Measurements from ENCODE around the gene CRKL.

Gene CRKL

DNA sequence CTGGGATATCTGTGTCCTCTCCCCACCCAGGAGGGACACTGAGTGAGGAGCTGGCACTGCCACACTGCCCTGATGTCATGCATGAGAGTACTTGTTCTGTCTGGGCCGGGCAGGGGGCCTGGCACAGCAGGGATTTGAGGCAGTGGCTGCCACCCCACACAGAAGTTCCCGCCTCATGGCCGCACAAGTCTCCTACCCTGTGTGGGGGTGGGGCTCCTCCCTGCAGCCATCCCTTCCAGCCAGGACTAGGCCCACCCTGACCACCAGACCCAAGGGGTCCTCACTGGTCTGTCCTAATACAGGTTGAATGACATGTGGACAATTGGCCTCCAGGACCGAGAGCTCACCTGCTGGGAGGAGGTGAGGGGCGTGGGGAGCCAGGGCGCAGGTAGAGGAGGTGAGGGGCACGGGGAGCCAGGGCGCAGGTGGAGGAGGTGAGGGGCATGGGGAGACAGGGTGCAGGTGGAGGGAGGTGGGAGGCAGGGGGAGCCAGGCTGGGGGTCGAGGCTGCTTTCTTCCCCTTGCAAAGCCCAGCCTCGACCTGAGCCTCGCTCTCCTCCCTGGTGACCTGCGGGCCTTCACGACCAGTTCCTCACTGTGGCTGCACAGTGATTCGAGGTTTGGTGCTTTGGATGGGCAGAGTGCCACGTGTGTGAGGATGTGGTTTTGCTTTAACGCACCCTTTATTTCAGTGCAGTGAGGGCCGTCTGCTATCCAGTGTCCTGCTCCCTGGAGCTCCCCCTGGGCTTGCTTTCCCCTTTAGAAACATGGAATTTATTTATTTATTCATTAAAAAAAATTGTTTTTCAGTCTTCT lies 72.3 kb downstream of the CRKL start:
- Histone ChIP-seq H3K79me2 (ENCODE audit: control insufficient read depth, insufficient read depth, low read length, poor library complexity) (no peaks in the 10 kb centered on the region), H3K4me1 (ENCODE audit: control insufficient read depth in 1 of 2, insufficient read depth in 2 of 2, low read length in 2 of 2) (no peaks in the 10 kb centered on the region), H3K14ac (ENCODE audit: low read length) (no peak overlapping the region), H4K8ac (ENCODE audit: low read depth, low read length) (no peak overlapping the region), H3K4ac (ENCODE audit: low read depth, low read length) (no peak overlapping the region), H3K27me3 (ENCODE audit: insufficient read depth, low read length) (no peaks in the 10 kb centered on the region), H3K36me3 (ENCODE audit: control insufficient read depth in 1 of 2, insufficient read depth in 2 of 2, low read length in 2 of 2) (peaks cover 61 to 64% of the 10 kb centered on the region in 2 experiments), H4K91ac (ENCODE audit: low read depth, low read length) (no peak overlapping the region), H4K12ac (ENCODE audit: low read depth, low read length) (no peak overlapping the region), H2AK5ac (ENCODE audit: low read length) (no peak overlapping the region), H3K27ac (ENCODE audit: low read depth, low read length) (no peak overlapping the region), H2BK120ac (ENCODE audit: insufficient read depth, low read length, poor library complexity) (no peak overlapping the region), H2AFZ (ENCODE audit: insufficient read depth, low read length, poor library complexity) (no peak overlapping the region), H3K18ac (ENCODE audit: low read length) (no peak overlapping the region), H3K23ac (ENCODE audit: low read length) (no peak overlapping the region), H2BK5ac (ENCODE audit: low read depth, low read length, poor library complexity) (no peak overlapping the region), H3K4me3 (ENCODE audit: low read depth, low read length) (no peak overlapping the region), H3K9me3 (ENCODE audit: insufficient read depth, low read depth, low read length) (peaks cover 2% of the 10 kb centered on the region), H3K4me2 (ENCODE audit: low read length) (no peak overlapping the region), H3K9ac (ENCODE audit: low read length) (no peak overlapping the region), H3K79me1 (ENCODE audit: low read length) (no peaks in the 10 kb centered on the region), H2BK12ac (ENCODE audit: low read length) (no peak overlapping the region)
- no peak for DNase-seq
- no CpG with 5 or more reads among the region's 17 CpGs for WGBS (ENCODE audit: extremely low coverage, insufficient coverage, insufficient read length)

DNA sequence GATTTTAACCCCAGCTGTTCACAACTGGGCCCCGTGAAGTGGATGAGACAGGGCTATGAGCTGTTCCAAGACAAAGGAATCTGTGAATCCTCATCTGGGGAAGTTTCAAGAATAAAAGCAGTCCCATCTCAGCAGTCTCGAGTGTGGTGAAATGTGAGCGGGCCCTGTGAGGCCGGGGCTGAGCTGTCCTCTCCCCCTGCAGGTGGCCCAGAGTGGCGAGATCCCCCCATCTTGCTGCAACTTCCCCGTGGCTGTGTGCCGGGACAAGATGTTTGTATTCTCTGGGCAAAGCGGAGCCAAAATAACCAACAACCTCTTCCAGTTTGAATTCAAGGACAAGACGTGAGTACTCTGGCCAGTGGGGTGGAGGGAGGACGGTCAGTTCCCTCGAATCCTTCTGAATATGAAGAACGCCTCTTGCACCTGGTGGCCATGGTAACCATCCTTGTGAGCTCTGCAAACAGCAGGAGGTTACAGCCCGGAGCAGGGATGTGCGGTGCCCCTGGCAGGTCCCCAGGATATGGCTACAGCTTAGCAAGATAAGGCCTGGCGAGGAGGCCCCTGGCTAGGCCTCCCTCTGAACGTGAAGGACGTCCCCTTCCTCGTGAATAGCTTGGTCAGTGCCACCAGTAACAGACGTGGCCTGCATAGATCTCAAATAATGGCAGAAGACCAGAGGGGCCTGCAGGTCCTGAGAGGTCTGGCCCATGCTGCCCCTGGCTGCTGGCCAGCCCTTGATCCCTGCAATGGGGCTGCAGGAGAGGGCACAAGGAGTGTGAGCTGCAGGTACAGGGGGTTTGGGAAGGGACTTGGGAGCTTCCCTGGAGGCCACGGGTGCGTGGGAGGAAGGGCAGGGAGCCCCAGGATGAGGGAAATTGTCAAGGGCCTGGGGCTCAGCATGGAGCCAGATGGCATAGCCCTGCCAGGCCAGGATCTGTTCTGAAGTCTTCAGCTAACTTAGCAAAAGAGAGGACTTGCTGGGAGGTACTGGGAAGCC lies 73.3 kb downstream of the CRKL start:
- Histone ChIP-seq H3K23ac (ENCODE audit: low read length) (no peak overlapping the region), H3K36me3 (ENCODE audit: control insufficient read depth in 1 of 2, insufficient read depth in 2 of 2, low read length in 2 of 2) (peaks cover 66 to 69% of the 10 kb centered on the region in 2 experiments), H3K4me1 (ENCODE audit: control insufficient read depth in 1 of 2, insufficient read depth in 2 of 2, low read length in 2 of 2) (no peaks in the 10 kb centered on the region), H3K79me1 (ENCODE audit: low read length) (no peaks in the 10 kb centered on the region), H3K4ac (ENCODE audit: low read depth, low read length) (no peak overlapping the region), H4K91ac (ENCODE audit: low read depth, low read length) (no peak overlapping the region), H2BK5ac (ENCODE audit: low read depth, low read length, poor library complexity) (no peak overlapping the region), H2AFZ (ENCODE audit: insufficient read depth, low read length, poor library complexity) (no peak overlapping the region), H3K9me3 (ENCODE audit: insufficient read depth, low read depth, low read length) (peaks cover 2% of the 10 kb centered on the region), H3K4me2 (ENCODE audit: low read length) (no peak overlapping the region), H3K18ac (ENCODE audit: low read length) (no peak overlapping the region), H2BK120ac (ENCODE audit: insufficient read depth, low read length, poor library complexity) (no peak overlapping the region), H2AK5ac (ENCODE audit: low read length) (no peak overlapping the region), H3K4me3 (ENCODE audit: low read depth, low read length) (no peak overlapping the region), H3K9ac (ENCODE audit: low read length) (no peak overlapping the region), H3K27me3 (ENCODE audit: insufficient read depth, low read length) (no peaks in the 10 kb centered on the region), H2BK12ac (ENCODE audit: low read length) (no peak overlapping the region), H4K8ac (ENCODE audit: low read depth, low read length) (no peak overlapping the region), H3K14ac (ENCODE audit: low read length) (no peak overlapping the region), H4K12ac (ENCODE audit: low read depth, low read length) (no peak overlapping the region), H3K27ac (ENCODE audit: low read depth, low read length) (no peak overlapping the region), H3K79me2 (ENCODE audit: control insufficient read depth, insufficient read depth, low read length, poor library complexity) (no peaks in the 10 kb centered on the region)
- no peak for DNase-seq
- WGBS (ENCODE audit: extremely low coverage, insufficient coverage, insufficient read length), result no CpG with 5 or more reads among the region's 21 CpGs

DNA sequence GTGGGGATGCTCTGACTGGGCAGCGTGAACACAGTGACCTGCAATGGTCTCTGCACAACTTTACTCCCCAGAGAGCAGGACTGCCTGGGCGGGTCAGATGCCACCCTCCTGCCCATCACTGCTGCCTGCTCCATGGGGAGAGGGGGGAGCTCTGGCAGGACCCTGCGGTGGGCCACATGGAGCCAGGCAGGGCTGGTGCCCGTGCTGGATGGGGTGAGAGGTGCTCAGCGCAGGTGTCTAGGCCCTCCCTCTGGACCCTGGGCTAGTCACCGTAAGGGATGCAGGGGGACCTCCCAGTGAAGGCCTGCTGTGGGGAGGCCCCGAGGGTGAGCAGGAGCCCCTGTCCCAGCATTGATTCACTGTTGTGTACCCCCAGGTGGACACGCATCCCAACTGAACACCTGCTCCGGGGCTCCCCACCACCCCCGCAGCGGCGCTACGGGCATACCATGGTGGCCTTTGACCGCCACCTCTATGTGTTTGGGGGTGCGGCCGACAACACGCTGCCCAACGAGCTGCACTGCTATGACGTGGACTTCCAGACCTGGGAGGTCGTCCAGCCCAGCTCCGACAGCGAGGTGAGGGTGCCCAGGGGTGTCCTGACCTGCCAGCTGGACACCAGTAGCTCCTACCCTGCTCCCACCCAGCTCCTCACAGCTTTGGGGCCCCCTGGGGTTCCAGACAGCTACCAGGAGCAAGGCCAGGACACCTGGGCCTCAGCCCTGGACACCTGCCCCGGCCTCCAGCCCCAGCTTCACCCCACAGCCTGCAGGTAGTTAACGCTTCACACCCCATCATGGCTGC lies 74.2 kb downstream of the CRKL start:
- no peak overlapping the region for H3K9ac ChIP-seq (ENCODE audit: low read length)
- H3K27ac ChIP-seq (ENCODE audit: low read depth, low read length), result no peak overlapping the region
- H3K23ac ChIP-seq (ENCODE audit: low read length), result no peak overlapping the region
- no peak overlapping the region for H4K8ac ChIP-seq (ENCODE audit: low read depth, low read length)
- no peak overlapping the region for H2AFZ ChIP-seq (ENCODE audit: insufficient read depth, low read length, poor library complexity)
- no peak overlapping the region for H3K14ac ChIP-seq (ENCODE audit: low read length)
- no peak overlapping the region for H3K4me3 ChIP-seq (ENCODE audit: low read depth, low read length)
- no peaks in the 10 kb centered on the region for H3K4me1 ChIP-seq (ENCODE audit: control insufficient read depth in 1 of 2, insufficient read depth in 2 of 2, low read length in 2 of 2)
- no peak overlapping the region for H3K4ac ChIP-seq (ENCODE audit: low read depth, low read length)
- peaks cover 2% of the 10 kb centered on the region for H3K9me3 ChIP-seq (ENCODE audit: insufficient read depth, low read depth, low read length)
- no peaks in the 10 kb centered on the region for H3K79me2 ChIP-seq (ENCODE audit: control insufficient read depth, insufficient read depth, low read length, poor library complexity)
- H2BK120ac ChIP-seq (ENCODE audit: insufficient read depth, low read length, poor library complexity), result no peak overlapping the region
- H2BK5ac ChIP-seq (ENCODE audit: low read depth, low read length, poor library complexity), result no peak overlapping the region
- H2AK5ac ChIP-seq (ENCODE audit: low read length), result no peak overlapping the region
- no peak overlapping the region for H3K4me2 ChIP-seq (ENCODE audit: low read length)
- peaks cover 70 to 71% of the 10 kb centered on the region in 2 experiments for H3K36me3 ChIP-seq (ENCODE audit: control insufficient read depth in 1 of 2, insufficient read depth in 2 of 2, low read length in 2 of 2)
- no CpG with 5 or more reads among the region's 24 CpGs for WGBS (ENCODE audit: extremely low coverage, insufficient coverage, insufficient read length)
- H3K27me3 ChIP-seq (ENCODE audit: insufficient read depth, low read length), result no peaks in the 10 kb centered on the region
- H3K79me1 ChIP-seq (ENCODE audit: low read length), result no peaks in the 10 kb centered on the region
- no peak overlapping the region for H2BK12ac ChIP-seq (ENCODE audit: low read length)
- H3K18ac ChIP-seq (ENCODE audit: low read length), result no peak overlapping the region
- no peak overlapping the region for H4K12ac ChIP-seq (ENCODE audit: low read depth, low read length)
- H4K91ac ChIP-seq (ENCODE audit: low read depth, low read length), result no peak overlapping the region
- no peak for DNase-seq

DNA sequence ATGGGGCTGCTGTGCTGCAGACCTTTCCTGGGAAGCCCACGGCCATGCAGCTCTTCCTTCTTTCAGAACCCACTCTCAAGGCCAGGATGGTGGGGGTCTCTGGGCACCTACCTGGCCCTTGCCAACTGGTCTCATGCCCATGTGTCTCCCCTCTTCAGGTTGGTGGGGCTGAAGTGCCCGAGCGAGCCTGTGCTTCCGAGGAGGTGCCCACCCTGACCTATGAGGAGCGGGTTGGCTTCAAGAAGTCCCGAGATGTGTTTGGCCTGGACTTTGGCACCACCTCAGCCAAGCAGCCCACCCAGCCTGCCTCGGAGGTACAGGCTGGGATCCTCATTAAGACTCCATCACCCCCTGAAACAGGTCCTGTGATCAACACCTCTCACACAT lies 74.8 kb downstream of the CRKL start:
- H3K18ac ChIP-seq (ENCODE audit: low read length), result no peak overlapping the region
- no peaks in the 10 kb centered on the region for H3K79me1 ChIP-seq (ENCODE audit: low read length)
- H3K4me3 ChIP-seq (ENCODE audit: low read depth, low read length), result no peak overlapping the region
- H2BK12ac ChIP-seq (ENCODE audit: low read length), result no peak overlapping the region
- no peak overlapping the region for H2BK5ac ChIP-seq (ENCODE audit: low read depth, low read length, poor library complexity)
- no peak overlapping the region for H4K8ac ChIP-seq (ENCODE audit: low read depth, low read length)
- H3K23ac ChIP-seq (ENCODE audit: low read length), result no peak overlapping the region
- H3K36me3 ChIP-seq (ENCODE audit: control insufficient read depth in 1 of 2, insufficient read depth in 2 of 2, low read length in 2 of 2), result peaks cover 75 to 77% of the 10 kb centered on the region in 2 experiments
- no peak overlapping the region for H4K12ac ChIP-seq (ENCODE audit: low read depth, low read length)
- H3K4me1 ChIP-seq (ENCODE audit: control insufficient read depth in 1 of 2, insufficient read depth in 2 of 2, low read length in 2 of 2), result no peaks in the 10 kb centered on the region
- peaks cover 2% of the 10 kb centered on the region for H3K9me3 ChIP-seq (ENCODE audit: insufficient read depth, low read depth, low read length)
- no peak overlapping the region for H3K14ac ChIP-seq (ENCODE audit: low read length)
- no peak overlapping the region for H4K91ac ChIP-seq (ENCODE audit: low read depth, low read length)
- H3K27me3 ChIP-seq (ENCODE audit: insufficient read depth, low read length), result no peaks in the 10 kb centered on the region
- no peak overlapping the region for H3K4me2 ChIP-seq (ENCODE audit: low read length)
- H2AFZ ChIP-seq (ENCODE audit: insufficient read depth, low read length, poor library complexity), result no peak overlapping the region
- DNase-seq, result no peak
- no CpG with 5 or more reads among the region's 7 CpGs for WGBS (ENCODE audit: extremely low coverage, insufficient coverage, insufficient read length)
- no peaks in the 10 kb centered on the region for H3K79me2 ChIP-seq (ENCODE audit: control insufficient read depth, insufficient read depth, low read length, poor library complexity)
- H2BK120ac ChIP-seq (ENCODE audit: insufficient read depth, low read length, poor library complexity), result no peak overlapping the region
- H3K27ac ChIP-seq (ENCODE audit: low read depth, low read length), result no peak overlapping the region
- no peak overlapping the region for H3K9ac ChIP-seq (ENCODE audit: low read length)
- no peak overlapping the region for H2AK5ac ChIP-seq (ENCODE audit: low read length)
- H3K4ac ChIP-seq (ENCODE audit: low read depth, low read length), result no peak overlapping the region

All from trophoblast cell (in vitro differentiated cells and primary cell).